ENCODE data around the gene UGT2B11.
"Not testable (repeated sequence)": the region's sequence is repeated elsewhere in the genome, so short reads cannot be mapped to it uniquely, and the experiment has no call there.

- TF ChIP-seq POLR2A (IDR thresholded peaks at IDR 0.05; ENCODE audit: low read depth, low read length); CTCF (IDR thresholded peaks at IDR 0.05; ENCODE audit: extremely low read depth in 1 of 2, insufficient read depth in 1 of 2, low read depth in 1 of 2, low read length in 2 of 2): not testable (repeated sequence)
Measured at GRCh38 chr4:69198506-69198905, 16.0 kb downstream of the UGT2B11 start.

All from endothelial cell of umbilical vein (primary cell).